Liver (tissue), 2 donors: ENCODE data around the gene NRG2.

Experiments
- CTCF ChIP-seq: fragments of 150-350 bp; IDR thresholded peaks from 2 replicates; pipeline ENCODE4 v1.5.1; 2017; ENCODE audit warnings: improper control_type of control experiment, low read depth, low read length; ENCODE audit not compliant: missing input control
- YY1 ChIP-seq: IDR thresholded peaks from 2 replicates; pipeline ENCODE4 v1.6.1; 2016; ENCODE audit warnings: antibody characterized with exemption, mild to moderate bottlenecking
- donor health status: healthy.

DNA sequence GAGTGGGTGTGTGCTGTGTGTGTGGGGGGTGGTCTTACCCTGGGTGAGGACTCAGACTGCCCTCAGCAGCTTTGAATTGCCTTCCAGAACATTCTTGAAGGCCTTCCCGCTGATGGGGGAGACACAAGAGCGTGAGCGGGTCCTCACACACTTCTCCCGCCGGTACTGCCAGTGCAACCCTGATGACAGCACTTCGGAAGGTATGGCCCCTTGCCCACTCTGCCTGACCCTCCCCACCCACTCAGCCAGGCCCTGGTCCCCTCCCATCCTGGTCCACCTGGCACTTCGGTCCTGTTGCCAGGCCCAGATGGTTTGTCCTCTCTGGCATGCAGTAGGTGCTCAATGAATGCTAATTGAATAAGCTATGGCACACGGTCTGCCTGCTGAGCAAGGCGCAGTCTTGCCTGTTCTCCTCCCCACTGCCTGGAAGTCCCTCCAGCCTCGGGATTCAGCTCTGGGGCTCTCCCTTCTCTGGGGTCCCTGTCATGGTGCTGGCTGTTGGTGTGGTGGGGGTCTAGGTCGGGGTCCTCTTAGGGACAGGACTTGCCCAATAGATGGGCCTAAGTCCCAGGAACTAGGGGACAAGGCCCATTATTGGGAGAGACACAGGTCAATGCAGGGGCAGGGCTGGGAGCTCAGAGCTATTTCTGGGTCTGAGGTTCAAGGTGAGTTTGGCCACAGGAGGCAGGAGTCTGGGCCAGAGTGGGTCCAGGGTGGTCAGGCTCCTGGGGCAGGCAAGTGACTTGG is 221.1 kb downstream of the NRG2 start:
- no peak for TF ChIP-seq CTCF
- TF ChIP-seq YY1, result no peak
